ENCODE measurements around the gene PTK7. TPM values are rescaled to one million over a fixed set of nuclear protein-coding genes. Genes with fewer than 3 reads are reported as not detected.
A peak's percentile ranks its signal among the peaks of the same experiment; 100 is the strongest.

The PTK7 gene
- total RNA-seq, 6 experiments from 2014 or later = 62.8 to 115 (median 66.7) TPM

DNA sequence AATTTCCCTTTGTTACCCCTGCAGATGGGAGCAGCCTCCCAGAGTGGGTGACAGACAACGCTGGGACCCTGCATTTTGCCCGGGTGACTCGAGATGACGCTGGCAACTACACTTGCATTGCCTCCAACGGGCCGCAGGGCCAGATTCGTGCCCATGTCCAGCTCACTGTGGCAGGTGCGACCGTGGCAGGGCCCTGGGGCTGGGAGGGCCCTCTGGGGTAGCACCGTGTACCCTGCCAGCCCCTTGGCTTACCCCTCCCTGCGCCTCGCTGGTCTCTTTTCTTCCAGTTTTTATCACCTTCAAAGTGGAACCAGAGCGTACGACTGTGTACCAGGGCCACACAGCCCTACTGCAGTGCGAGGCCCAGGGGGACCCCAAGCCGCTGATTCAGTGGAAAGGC lies 65.5 kb downstream of the PTK7 start:
- Mint-ChIP-seq H3K27ac (no peak overlapping the region), H3K36me3 (ENCODE audit: low read depth) (peaks cover 4% of the 10 kb centered on the region; the same call in 1 of the 2 replicates), H3K4me1 (ENCODE audit: low read depth) (peaks cover 31% of the 10 kb centered on the region), H3K9me3 (no peaks in the 10 kb centered on the region), H3K4me3 (no peak overlapping the region), H3K27me3 (ENCODE audit: insufficient read depth) (peaks cover 4% of the 10 kb centered on the region)
- TF ChIP-seq, protein P1, sequence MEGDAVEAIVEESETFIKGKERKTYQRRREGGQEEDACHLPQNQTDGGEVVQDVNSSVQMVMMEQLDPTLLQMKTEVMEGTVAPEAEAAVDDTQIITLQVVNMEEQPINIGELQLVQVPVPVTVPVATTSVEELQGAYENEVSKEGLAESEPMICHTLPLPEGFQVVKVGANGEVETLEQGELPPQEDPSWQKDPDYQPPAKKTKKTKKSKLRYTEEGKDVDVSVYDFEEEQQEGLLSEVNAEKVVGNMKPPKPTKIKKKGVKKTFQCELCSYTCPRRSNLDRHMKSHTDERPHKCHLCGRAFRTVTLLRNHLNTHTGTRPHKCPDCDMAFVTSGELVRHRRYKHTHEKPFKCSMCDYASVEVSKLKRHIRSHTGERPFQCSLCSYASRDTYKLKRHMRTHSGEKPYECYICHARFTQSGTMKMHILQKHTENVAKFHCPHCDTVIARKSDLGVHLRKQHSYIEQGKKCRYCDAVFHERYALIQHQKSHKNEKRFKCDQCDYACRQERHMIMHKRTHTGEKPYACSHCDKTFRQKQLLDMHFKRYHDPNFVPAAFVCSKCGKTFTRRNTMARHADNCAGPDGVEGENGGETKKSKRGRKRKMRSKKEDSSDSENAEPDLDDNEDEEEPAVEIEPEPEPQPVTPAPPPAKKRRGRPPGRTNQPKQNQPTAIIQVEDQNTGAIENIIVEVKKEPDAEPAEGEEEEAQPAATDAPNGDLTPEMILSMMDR (IDR thresholded peaks at IDR 0.05) = no peak
- DNase-seq = no peak

DNA sequence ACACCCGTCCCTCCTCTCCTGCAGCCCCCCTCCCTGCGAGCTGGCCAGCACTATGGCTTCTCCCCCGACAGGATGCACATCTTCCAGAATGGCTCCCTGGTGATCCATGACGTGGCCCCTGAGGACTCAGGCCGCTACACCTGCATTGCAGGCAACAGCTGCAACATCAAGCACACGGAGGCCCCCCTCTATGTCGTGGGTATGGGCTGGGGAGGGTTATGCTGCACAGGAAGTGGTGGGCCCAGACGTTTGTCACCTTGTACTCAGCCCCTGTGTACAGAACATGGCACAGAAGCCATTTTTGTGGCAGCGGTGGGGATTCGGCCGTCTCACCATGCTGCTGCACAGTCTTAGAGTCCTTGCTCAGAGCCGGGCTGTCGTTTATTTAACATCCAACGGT lies 66.0 kb downstream of the PTK7 start:
- H3K4me3 Mint-ChIP-seq = no peak overlapping the region
- peaks cover 4% of the 10 kb centered on the region for H3K27me3 Mint-ChIP-seq (ENCODE audit: insufficient read depth)
- no peaks in the 10 kb centered on the region for H3K9me3 Mint-ChIP-seq
- DNase-seq = no peak
- TF ChIP-seq, protein P1 (IDR thresholded peaks at IDR 0.05) = no peak
- peaks cover 31% of the 10 kb centered on the region for H3K4me1 Mint-ChIP-seq (ENCODE audit: low read depth)
- no peak overlapping the region for H3K27ac Mint-ChIP-seq
- peaks cover 4% of the 10 kb centered on the region; the same call in 1 of the 2 replicates for H3K36me3 Mint-ChIP-seq (ENCODE audit: low read depth)

DNA sequence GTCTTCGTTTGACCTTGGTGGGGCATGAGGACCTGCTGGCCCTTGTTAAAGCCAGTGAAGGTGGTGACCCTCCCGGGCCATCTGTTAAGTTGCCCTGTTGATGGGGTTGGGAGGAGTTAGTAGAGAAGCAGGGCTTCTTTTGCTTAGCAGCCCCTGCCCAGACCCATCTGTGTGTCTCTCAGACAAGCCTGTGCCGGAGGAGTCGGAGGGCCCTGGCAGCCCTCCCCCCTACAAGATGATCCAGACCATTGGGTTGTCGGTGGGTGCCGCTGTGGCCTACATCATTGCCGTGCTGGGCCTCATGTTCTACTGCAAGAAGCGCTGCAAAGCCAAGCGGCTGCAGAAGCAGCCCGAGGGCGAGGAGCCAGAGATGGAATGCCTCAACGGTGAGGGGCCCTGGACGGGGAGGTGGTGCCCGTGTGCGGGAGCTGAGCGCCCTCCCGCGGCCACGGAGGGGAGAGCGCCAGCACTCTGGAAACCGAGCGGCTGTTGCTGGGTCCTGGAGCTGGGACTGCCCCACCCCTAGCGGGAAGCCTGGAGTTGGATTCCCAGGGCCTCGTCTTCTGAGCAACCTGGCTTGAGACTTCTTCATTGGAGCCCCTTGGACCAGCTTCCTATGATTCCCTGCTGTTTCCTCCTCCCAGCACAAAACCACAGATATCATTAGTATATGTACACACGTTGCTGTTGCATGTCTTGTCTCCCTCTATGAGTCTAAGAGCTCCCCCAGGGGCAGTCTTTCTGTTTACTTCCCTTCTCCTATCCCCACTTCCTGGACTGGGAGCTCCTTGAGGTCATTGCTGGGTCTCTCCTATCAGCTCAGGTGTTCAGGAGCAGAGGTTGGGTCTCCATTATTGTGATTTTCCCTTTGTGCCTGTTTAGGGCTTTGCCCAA lies 67.4 kb downstream of the PTK7 start:
- Mint-ChIP-seq H3K27me3 (ENCODE audit: insufficient read depth) (peaks cover 4% of the 10 kb centered on the region), H3K4me3 (peak overlapping the region; percentile 11; the same call in 1 of the 2 replicates), H3K9me3 (no peaks in the 10 kb centered on the region), H3K36me3 (ENCODE audit: low read depth) (peaks cover 4% of the 10 kb centered on the region; the same call in 1 of the 2 replicates), H3K27ac (peak overlapping the region; percentile 78), H3K4me1 (ENCODE audit: low read depth) (peaks cover 37% of the 10 kb centered on the region)
- TF ChIP-seq, protein P1 (IDR thresholded peaks at IDR 0.05) = peak; percentile 98
- peak; percentile 88 for DNase-seq

DNA sequence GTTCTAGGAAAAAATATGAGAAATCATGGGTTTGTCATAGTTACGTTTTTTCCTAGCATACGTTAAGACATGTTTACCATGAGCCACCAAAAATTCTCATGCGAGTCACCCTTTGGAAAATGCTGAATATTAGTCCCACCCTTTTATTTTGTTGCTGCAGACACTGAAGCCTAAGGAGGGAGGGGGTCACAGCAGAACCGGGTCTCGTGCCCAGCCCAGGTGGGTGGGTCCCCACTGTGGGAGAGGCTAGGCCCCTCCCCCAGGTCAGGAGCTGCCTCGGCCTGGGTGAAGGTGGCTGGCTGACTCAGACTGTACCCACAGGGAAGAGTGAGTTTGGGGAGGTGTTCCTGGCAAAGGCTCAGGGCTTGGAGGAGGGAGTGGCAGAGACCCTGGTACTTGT lies 68.8 kb downstream of the PTK7 start:
- TF ChIP-seq, protein P1 (IDR thresholded peaks at IDR 0.05) = no peak
- no peak for DNase-seq
- H3K27ac Mint-ChIP-seq = peak overlapping the region; percentile 78
- 0 out of 2 replicates have a peak overlapping the region, but pooled peaks have one; percentile 28 for H3K4me3 Mint-ChIP-seq
- H3K4me1 Mint-ChIP-seq (ENCODE audit: low read depth) = peaks cover 49% of the 10 kb centered on the region
- H3K36me3 Mint-ChIP-seq (ENCODE audit: low read depth) = peaks cover 4% of the 10 kb centered on the region; the same call in 1 of the 2 replicates
- no peaks in the 10 kb centered on the region for H3K9me3 Mint-ChIP-seq
- peaks cover 4% of the 10 kb centered on the region for H3K27me3 Mint-ChIP-seq (ENCODE audit: insufficient read depth)

DNA sequence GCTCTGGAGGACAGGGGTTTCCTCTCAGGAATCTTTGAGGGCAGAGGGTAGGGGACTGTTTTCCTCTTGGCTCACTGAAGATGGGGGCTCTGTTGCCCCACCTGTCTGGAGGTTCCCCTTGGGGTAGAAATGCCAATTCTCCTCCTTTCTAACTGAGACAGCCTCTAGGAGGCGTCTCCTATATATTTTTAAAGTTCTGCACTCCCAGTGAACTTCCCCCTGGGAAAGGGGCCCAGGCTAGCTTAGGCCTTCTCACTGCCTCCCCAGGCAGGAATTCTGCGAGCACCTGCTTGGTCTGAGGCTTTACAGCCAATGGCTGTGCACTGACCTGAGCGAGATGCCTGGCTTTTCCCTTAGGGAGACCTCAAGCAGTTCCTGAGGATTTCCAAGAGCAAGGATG lies 70.1 kb downstream of the PTK7 start:
- Mint-ChIP-seq H3K9me3 (no peaks in the 10 kb centered on the region), H3K4me3 (no peak overlapping the region), H3K27me3 (ENCODE audit: insufficient read depth) (peaks cover 3% of the 10 kb centered on the region), H3K27ac (no peak overlapping the region; the same call in 1 of the 2 replicates), H3K4me1 (ENCODE audit: low read depth) (peaks cover 53% of the 10 kb centered on the region), H3K36me3 (ENCODE audit: low read depth) (peaks cover 4% of the 10 kb centered on the region; the same call in 1 of the 2 replicates)
- TF ChIP-seq, protein P1 (IDR thresholded peaks at IDR 0.05) = peak; percentile 30; the same call in 1 of the 2 replicates
- DNase-seq = no peak
